NK-92 treated with Interleukin-12 subunit alpha and Interleukin-12 subunit beta, amount 100 ng/mL, for 24 hours (cell line): ENCODE data around the gene ERN2.
A peak's percentile ranks its signal among the peaks of the same experiment; 100 is the strongest.

Source experiments
- DNase-seq: peaks from one replicate; lab custom pipeline; 2025; lab: John Stamatoyannopoulos, UW

Gene ERN2

DNA sequence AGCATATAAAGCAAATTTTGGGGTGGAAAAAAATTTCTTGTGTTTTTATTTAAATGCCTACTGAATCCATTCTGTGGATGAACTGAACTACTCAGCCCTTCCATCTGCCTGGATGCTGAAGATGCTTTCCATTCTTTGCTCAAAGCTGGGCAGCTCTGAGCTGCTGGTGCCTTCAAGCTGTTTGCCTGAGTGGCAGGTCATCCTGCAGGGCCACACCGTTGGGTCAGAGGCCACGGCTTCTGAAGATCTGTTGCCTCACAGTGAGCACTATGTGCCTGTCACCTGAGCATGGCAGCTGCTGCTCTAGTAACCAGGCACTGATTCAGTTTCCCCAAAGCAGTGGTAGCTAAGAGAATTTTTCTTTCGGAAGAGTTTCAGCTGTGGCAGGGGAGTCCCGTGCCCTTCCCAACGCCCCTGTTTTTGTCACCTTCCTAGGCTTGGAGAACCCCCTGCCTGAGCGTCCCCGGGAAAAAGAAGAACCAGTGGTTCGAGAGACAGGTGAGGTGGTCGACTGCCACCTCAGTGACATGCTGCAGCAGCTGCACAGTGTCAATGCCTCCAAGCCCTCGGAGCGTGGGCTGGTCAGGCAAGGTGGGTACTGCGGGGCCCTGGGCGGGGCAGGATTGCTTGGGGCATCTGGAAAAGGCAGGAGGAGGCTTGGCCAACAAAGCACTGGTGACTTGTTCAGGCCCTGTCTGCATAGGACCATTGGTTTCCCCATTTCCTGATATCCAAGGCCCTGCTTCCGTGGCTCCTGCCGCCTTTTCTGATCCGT is 25.8 kb downstream of the ERN2 start:
- DNase-seq = no peak

DNA sequence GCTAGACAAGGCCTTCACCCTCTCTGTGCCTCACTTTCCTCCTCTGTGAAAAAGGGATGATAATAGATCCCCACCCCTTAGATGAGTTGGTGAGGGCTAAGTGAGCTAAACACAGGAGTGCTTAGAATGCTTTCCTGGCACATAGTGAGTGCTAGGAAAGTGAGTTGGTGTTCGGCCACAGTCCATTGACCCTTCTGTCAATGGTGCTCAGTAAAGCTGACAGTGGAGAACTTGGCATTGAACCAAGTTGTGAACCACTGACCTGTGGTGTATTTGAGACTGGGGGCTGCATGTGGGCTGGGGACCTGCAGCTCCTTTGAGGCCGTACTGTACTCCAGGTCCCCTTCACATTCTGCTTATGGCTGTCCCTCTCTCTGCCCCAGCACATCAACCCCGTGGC is 29.5 kb downstream of the ERN2 start:
- DNase-seq = no peak

DNA sequence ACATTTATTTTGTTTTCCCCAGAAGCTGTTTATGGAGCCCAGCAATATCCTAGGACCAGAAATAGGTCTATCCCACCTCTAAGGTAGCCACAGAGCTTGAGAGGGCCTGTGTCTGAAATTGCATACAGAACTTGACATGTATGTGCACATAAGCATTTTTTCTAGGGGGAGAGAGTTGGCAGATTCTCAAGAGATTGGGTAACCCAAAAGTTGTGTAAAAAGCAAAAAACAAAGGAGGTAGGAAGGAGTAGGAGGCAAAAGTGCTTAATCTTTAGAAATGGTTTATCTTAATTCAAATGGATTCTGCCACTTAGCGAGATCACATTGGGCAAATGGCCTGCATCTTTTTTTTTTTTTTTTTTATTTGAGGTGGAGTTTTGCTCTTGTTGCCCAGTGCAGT is 30.8 kb downstream of the ERN2 start:
- DNase-seq = no peak

DNA sequence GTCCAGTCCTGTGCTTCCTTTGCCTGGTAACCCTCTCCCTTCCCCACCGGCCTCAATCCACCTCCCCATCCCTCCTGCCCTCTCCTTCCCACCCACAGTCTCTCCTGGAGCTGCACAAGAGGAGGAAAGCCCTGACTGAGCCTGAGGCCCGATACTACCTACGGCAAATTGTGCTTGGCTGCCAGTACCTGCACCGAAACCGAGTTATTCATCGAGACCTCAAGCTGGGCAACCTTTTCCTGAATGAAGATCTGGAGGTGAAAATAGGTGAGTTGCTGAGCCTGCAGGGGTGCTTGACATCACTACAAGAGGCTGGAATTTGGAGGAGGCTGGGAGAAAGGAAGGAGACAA is 33.1 kb downstream of the ERN2 start:
- DNase-seq = no peak

DNA sequence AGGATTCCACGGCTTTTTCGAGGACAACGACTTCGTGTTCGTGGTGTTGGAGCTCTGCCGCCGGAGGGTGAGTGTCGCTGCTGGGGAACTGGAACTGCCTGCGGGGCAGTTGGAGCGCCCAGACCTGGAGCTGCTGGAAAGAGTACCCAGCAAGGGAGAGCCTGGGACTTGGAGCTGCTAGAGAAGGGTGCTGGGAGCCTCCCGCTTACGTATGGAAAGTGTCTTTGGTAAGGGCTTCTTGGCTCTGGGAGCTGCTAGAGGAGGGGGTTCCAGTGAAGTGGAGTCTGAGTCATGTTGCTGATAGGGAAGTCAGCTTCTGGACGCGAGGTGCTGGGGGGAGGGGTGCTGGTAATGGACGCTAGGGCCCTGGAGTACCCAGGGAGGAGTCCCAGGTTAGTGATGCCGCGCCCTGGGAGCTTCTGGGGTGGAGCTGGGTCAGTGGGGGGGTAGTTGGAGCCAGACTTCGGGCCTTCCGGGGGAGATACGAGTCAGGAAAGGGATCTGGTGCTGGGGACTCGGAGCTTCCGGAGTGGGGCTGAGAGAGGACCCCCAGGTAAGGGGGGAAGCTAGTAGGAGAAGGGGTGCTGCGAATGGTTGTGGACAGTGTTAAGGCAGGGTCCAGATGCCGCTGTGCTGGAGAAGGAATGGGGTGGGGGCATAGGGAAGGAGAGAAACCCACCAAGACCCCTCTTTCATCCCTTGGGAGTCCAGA is 33.6 kb downstream of the ERN2 start:
- no peak for DNase-seq

DNA sequence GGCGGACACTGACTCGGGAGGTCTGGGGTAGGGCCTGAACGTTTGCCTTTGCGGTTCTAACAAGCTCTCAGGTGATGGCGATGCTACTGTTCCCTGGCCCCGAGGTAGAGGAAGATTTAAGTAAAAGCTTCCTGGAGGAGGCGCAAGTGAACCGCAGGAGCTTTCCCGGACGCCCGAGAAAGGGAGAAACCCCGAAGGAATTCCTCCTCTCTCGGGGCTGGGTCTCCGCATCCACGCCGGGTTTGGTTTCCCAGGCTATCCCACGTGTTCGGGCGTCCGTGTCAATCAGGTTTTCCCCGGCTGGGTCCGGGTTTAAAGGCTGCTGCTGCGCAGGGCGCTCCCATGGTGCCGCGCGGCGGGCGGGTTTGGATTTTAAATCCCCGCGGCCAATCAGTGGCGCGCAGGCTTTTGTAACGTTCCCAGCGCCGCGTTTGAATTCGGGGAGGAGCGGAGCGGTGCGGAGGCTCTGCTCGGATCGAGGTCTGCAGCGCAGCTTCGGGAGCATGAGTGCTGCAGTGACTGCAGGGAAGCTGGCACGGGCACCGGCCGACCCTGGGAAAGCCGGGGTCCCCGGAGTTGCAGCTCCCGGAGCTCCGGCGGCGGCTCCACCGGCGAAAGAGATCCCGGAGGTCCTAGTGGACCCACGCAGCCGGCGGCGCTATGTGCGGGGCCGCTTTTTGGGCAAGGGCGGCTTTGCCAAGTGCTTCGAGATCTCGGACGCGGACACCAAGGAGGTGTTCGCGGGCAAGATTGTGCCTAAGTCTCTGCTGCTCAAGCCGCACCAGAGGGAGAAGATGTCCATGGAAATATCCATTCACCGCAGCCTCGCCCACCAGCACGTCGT is 34.4 kb downstream of the ERN2 start, which contains the start of gene PLK1:
Gene PLK1, plus strand, starts transcription at position 460 of the 844 bp plus-strand sequence. Its CDS starts 44 bp downstream, at position 504.
- DNase-seq = peak; percentile 64

DNA sequence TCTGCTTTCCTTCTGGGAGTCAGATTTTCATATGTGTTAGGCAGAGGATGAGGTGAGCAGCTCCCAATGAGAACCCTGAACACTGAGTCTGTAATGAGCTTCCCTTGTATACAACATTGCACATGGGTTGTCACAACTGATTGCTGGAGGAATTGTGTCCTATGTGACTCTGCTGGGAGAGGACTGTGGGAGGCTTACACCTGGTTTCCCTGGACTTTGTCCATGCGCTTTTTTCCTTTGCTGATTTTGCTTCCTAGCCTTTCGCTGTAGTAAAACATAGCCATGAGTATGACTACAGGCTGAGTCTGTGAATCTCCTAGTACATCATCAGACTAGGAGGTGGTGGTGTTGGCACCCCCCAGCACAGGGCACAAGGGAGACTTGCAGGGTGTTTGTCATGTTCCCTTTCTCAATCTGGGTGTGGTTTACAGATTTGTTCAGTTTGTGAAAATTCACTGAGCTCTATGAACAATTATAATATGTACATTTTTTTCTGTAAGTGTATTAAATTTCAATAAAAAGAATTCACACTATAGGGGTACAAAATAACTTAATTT is 36.0 kb downstream of the ERN2 start:
- DNase-seq = no peak

DNA sequence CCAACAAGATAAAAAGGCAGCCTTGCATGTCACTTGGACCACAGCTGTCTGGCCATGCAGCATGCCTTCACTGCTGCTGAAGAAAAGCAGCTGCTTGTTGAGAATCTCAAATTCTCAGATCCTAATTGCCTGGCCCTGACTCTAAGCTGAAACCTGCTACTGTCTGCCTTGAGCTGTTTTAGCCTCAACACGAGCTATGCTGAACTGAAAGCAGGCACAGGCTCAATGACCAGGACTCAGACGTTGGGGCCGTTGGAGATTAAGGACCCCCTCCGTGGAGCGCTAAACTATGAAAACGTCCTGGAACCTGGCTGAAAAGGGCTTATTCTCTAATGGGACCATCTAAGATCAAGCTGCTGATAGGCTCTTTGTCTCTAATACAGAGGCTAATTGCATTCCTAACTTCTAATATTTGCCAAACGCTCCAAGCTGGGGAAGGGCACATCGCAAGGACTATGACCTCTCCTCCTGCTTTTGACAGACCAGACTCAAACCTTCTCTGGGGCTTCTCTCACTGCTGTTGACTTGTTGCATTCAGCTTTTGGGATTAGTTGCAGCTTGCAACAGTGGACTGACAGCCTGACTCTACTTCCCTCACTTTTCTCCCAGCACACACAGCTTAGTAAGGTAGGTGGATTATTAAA is 38.9 kb downstream of the ERN2 start:
- DNase-seq = no peak

DNA sequence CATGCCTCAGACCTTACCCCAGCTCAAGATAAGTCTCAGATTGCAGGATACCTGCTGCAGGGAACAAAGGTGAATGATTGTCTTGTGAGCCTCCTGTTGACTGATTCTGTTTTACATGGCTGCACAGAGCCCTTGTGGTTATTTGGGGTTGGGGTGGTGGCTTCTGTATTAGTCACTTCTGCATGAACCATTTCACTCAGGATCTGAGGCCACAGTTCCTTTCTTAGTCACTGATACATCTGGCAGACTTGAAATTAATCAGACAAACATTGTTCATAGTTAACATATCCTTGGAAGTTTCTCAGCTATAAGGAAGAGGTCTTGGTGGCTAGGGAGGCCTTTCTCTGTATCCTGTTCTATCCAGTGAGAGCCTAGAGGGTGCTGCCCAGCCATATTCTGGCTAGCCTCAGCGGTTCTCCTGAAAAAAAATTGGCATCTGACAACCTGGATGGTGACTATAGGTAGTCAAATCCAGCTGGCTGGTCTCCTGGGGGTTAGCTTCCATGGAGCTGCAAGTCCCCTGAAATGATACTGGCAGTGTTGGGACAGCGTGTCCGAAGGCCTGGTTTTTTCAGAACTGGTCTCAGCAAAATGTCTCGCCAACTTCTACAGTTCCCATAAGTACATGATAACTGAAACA is 42.8 kb downstream of the ERN2 start:
- DNase-seq = peak; percentile 32

DNA sequence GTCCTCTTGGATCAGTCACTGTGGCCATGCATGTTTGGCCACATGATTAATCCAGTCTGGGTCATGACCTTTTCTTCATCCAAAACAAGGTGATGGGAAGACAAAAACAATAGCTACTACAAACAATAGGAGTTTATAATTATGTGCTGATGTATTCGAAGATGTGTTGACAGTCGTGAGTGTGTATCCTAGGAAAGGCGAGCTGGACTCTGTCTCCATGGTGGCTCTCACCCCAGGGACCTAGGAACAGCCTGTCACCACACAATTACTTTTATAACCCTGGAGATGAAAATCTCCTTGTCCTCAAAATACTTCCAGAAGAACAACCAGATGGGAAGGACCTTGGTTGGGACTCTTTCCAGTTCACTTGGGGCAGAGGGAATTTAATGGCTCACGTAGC is 44.1 kb downstream of the ERN2 start:
- no peak for DNase-seq

DNA sequence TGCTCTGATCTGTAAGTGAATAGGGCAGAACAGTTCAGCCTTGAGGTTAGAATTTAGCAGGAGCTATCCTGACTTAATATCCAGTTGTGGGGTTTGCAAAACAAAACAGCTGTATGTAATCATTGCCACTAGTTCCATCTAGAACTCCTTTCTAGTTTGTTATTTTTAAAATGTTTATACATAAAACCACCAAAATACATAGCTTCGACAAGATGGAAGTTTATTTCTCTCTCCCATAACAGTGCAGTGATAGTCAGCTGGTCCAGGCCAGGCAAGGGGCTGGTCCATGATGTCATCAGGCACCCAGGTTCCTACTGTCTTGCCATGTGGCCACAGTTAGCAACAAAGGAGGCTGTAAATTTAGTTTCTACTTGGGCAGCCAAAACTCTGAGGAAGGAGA is 44.8 kb downstream of the ERN2 start:
- DNase-seq = no peak

DNA sequence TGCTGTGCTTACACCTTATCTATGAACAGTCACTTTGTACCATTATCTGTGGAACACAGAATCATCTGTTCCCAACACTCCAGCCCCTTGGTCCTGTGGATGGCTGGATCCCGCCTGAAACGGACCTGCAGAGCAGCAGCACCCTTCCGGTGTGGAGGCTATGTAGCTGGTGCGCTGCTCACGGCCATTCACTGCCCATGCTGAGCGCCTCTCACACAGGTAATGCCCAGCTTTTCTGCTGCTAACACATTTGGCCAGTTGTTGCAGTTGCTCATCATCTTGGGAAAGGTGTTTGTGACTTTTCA is 45.7 kb downstream of the ERN2 start:
- DNase-seq = no peak

DNA sequence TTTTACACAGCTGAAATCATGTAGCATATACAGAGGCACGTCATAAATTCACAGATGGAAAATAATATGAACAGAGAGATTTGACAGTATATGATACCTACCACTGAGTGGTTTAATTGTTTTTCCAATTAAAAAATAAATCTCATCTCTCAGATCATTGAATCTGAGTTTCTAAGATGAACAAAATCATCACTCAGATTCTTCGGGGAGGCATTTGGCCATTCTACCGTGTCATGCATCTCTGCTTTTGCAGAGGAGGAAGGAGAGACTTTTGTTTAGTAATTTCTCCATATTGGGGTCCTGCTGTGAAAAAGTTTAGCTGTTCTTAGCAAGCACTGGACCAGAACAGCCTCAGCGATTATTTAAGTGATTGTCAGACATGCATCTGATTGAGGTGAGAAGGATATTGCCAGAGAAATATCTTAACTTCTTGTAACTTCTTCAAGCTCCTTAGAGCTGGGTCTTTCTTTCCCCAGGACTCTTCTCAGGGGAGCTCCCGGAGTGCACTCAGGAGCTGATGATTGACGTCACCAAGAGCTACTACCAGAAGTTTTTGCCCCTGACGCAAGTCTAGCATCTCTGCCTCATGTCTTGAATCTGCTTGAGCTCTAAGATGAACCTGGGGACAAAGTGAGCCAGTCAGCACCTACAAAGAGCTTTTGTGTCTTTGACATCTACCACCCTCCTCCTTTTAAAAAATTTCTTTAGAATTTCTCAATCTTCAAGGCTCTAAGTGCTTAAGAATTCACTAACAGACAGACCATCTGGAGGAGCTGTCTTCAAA is 46.3 kb downstream of the ERN2 start:
- no peak for DNase-seq

DNA sequence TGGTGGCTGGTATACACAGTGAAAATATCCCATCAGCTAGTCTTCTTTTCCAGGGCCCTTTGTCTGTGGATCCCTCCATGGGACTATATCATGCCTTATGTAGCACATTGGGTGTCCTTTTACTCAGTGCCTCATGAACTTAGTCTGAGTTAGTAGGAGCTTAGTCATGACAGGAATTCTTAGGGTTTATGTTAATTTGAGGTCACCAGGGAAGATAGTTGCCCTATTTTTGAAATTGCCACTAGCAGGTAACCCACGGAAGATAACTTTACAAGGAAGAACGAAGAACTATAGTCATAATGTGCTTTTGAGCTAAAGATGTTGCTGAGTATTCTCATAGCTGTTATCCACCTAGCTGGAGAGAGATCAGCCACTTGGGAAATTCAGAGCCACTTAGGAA is 49.1 kb downstream of the ERN2 start:
- no peak for DNase-seq

DNA sequence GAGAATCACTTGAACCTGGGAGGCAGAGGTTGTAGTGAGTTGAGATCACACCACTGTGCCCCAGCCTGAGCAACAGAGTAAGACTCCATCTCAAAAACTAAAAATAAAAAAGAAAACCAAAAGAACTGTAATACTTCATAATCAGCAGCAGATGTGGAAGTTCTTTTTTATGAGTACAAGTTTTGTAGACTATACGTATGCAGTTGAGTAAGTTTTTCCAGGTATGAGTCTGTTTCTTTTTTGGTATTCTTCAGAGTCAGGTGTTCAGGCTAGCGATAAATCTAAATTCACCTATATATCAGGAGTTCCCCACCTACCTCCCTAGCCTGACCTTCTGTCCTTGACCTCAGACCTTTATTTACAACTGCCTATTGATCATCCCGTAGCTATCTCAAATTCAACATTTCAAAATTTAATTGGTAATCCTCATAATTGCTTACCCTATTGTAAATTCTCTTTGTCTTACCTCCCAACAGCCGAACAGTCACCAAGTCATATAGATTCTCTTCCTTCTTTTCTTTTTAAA is 61.0 kb downstream of the ERN2 start:
- DNase-seq = no peak

DNA sequence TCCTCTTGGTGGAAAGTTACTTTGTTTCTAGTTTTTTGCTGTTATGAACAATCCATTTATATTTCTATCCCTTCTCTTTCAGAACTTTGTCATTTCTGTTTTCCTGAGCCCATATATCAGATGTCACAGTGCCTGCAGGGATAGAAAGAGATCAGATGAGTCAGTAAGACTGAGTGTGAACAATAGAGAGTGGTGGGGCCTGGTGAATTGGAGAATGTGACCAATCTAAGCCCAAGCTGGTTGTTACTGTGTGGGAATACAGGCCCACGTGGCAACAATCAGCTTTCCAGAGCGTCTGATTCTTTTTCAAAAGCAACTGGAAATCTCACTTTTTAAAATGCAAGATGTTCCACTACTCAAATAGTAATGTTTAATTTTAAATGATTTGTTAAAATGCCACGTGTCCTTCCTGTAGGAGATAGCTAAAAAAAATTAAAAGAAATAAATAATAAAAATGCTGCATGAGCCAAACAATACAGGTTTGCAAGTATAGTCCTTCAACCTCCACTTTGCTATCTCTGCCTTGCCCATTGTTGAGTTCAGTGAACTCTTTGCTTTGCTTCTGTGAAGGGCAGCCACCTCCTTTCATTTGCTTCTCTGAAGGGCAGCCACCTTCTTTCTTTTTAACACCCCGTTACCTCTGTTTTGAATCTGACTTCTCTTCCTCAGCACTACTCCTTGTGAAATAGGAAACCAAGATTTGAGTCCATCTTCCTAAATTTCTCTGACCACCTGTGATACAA is 62.2 kb downstream of the ERN2 start:
- DNase-seq = no peak

DNA sequence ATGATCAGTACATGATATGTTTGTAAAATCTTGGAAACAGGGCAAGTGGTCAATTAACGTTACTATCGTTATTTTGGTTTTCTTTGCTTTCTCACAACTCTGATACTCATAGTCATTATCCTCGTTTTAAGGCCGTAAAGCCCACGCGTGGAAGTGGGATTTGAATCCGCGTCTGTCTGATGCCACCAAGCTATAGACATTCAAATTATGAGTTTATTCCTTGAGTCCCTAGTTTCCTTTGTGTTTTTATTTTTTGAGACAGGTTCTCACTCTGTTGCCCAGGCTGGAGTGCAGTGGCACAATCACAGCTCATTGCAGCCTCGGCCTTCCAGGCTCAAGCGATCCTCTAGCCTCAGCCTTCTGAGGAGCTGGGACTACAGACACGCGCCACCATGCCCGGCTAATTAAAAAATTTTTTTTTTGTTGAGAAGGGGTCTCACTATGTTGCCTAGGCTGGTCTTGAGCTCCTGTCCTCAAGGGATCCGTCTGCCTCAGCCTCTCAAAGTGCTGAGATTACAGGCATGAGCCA is 70.7 kb downstream of the ERN2 start:
- DNase-seq = no peak

DNA sequence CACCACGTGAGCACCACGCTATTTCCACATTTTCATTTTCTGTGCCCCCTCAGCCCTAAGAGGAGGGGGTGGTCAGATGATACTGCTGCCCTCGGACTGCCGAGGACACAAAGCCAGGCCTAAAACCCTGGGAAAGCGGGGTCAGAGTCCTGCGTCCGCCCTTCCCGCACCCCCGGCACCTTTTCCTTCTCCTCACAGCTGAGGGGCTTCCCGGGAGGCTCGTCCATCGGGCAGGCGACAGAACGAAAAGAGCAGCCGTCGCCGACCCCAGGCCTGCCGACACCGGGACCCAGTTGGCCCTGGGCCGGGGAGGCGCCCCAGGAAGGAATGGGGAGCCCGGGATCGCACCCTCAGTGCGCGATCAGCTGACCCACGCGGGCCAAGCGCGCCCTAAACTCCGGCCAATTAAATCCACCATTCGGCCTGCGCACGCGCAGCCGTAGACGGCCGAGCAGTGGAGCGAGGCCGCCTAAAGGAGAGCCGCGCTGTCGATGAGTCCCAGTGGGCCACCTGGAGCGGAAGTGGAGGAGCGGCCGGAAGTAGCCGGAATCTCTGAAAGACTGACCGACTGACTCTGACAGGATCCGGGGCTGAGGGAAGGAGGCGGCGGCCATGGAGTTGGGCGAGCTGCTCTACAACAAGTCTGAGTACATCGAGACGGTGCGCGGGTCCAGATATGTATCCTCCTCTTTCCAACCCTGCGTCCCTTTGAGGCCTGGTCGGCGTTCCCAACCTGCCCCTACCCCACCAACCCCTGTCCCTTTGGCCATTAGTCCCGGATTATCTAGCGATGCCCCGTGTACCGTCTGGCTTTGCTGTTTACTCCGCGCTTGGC is 71.9 kb downstream of the ERN2 start, which contains the start of the genes DCTN5 and PALB2:
Gene DCTN5, plus strand, starts transcription at position 536 of the 835 bp plus-strand sequence. Its CDS starts 77 bp downstream, at position 613.
Gene PALB2, minus strand, starts transcription at position 380 of the 835 bp plus-strand sequence. Its CDS starts 153 bp downstream, at position 227.
- DNase-seq = peak; percentile 88

DNA sequence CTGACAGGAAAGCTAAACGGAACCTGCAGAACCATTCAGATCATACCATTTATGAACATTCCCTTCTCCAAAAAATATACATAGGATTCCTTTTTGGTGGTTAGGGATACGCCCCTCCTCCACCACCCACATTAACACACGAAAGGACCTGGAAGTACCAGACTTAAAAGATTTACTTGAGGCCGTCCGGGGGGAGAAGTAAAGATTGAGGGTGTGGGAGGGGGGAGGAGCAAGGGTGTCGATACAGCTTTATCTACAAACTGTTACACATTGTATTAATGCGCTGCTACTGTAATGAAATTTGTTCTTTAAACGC is 72.4 kb downstream of the ERN2 start:
- DNase-seq = no peak
